Aorta (tissue), 5 donors: ENCODE measurements around the gene MAST4. TPM values are rescaled to one million over a fixed set of nuclear protein-coding genes. Genes with fewer than 3 reads are reported as not detected.

Experiments used
- ATAC-seq: fragments of 200-7000 bp; cut with Tn5 transposase; one replicate; pipeline ENCODE4 v1.9.1; 2022; ENCODE audit warnings: moderate library complexity; ENCODE audit not compliant: low FRiP score
- DNase-seq, 2 donors: peaks; one replicate each; pipeline ENCODE4 v3.0.0-alpha.2; 2020
- H3K27ac ChIP-seq, 2 donors: one replicate each; pipeline ENCODE4 v1.5.1; 2013; ENCODE audit warnings: low read length in 2 of 2, mild to moderate bottlenecking in 2 of 2, moderate library complexity in 2 of 2, control low read depth in 1 of 2, inconsistent platforms in 1 of 2, low read depth in 1 of 2
- H3K27me3 ChIP-seq, 2 donors: one replicate each; pipeline ENCODE4 v1.6.1; 2013; ENCODE audit warnings: control low read depth in 1 of 2, low read length in 1 of 2, mild to moderate bottlenecking in 1 of 2, moderate library complexity in 1 of 2; ENCODE audit not compliant: insufficient read depth in 2 of 2, control insufficient read depth in 1 of 2
- H3K36me3 ChIP-seq, 2 donors: one replicate each; pipeline ENCODE4 v1.6.1; 2013; ENCODE audit warnings: control low read depth in 1 of 2, low read length in 1 of 2, mild to moderate bottlenecking in 1 of 2; ENCODE audit not compliant: insufficient read depth in 2 of 2, control insufficient read depth in 1 of 2
- H3K4me1 ChIP-seq, 2 donors: one replicate each; pipeline ENCODE4 v1.6.1; 2013; ENCODE audit warnings: low read length in 2 of 2, control low read depth in 1 of 2, mild to moderate bottlenecking in 1 of 2, moderate library complexity in 1 of 2; ENCODE audit not compliant: insufficient read depth in 2 of 2, control insufficient read depth in 1 of 2
- H3K4me3 ChIP-seq, 2 donors: one replicate each; pipeline ENCODE4 v1.5.1; 2013; ENCODE audit warnings: low read length in 2 of 2, control low read depth in 1 of 2, mild to moderate bottlenecking in 1 of 2
- H3K9me3 ChIP-seq: one replicate; pipeline ENCODE4 v1.6.1; 2013; ENCODE audit warnings: mild to moderate bottlenecking, low read length; ENCODE audit not compliant: control insufficient read depth
- WGBS, 2 donors: extraction: QIAGEN DNeasy Blood & Tissue Kit; methylation state at CpG; one replicate each; pipeline ENCODE4 v1.1.7; 2013; 5-methylcytosine and 5-hydroxymethylcytosine counted together
- intact Hi-C, 2 donors: fragments of 100-400 bp; cut with DNase I; formaldehyde crosslinking; loops; one replicate each; pipeline versions ENCODE4 v1.14.2 to v1.15.0; 2022
- polyA plus RNA-seq, 2 donors: library from polyadenylated mRNA; stranded (reverse); fragments of 200-250 nt; gene quantifications; one replicate each; pipeline ENCODE4 v1.2.3, GENCODE V29; 2013
- total RNA-seq, 2 donors: library from RNA; stranded (reverse); fragmentation: NEBNext Ultra II Directional; extraction: Animal tissue kit (Norgen Biotek cat#: 25700); gene quantifications; one replicate each; pipeline ENCODE4 v1.2.1, GENCODE V29; 2021
- donor health status: healthy with polysubstance abuse.
- donor health status: Bipolar disorder and iron deficiency.
- donor health status: DM: no; HTN: no; CAD: no.
- donor health status: DM: no; HTN: no; CAD: no.
- donor health status: DM: yes; HTN: yes; CAD: no.

Gene MAST4
- total and polyA plus RNA-seq, 4 donors: 2.4 to 66.5 (median 24.9) TPM

- no peaks in the 10 kb centered on the region for H3K9me3 ChIP-seq
- H3K27ac ChIP-seq: no peak overlapping the region
- intact Hi-C loops: no loop called here
- WGBS, 2 donors: 87 to 88% methylated on average over 2 of the region's 2 CpGs
- H3K4me1 ChIP-seq: peaks cover 0 to 2% of the 10 kb centered on the region in 2 donors
- DNase-seq (no peak), ATAC-seq (no peak)
- H3K36me3 ChIP-seq: no peaks in the 10 kb centered on the region
- H3K4me3 ChIP-seq: no peak overlapping the region
- H3K27me3 ChIP-seq: no peaks in the 10 kb centered on the region
Observed at GRCh38 chr5:67206461-67206860, 610.3 kb downstream of the MAST4 start.

- no peak for ATAC-seq
Observed at GRCh38 chr5:67206929-67207328, 610.7 kb downstream of the MAST4 start.

GRCh38 chr5:67208403-67208802 is 612.2 kb downstream of the MAST4 start:
- Histone ChIP-seq H3K27ac (no peak overlapping the region), H3K36me3 (no peaks in the 10 kb centered on the region), H3K27me3 (no peaks in the 10 kb centered on the region), H3K4me3 (no peak overlapping the region), H3K4me1 (peaks cover 0 to under 1% of the 10 kb centered on the region in 2 donors), H3K9me3 (no peaks in the 10 kb centered on the region)
- no peak for DNase-seq
- WGBS, 2 donors: 96 to 97% methylated on average over 3 of the region's 3 CpGs
- no peak for ATAC-seq
- intact Hi-C loops: loop anchor here (2.0 kb wide), 4 partner anchors 42 to 394 kb away; no protein-coding TSS in a partner anchor

More at GRCh38 chr5:67206929-67207328, 610.7 kb downstream of the MAST4 start:
- Histone ChIP-seq H3K27me3 (no peaks in the 10 kb centered on the region), H3K36me3 (no peaks in the 10 kb centered on the region), H3K4me3 (no peak overlapping the region), H3K4me1 (peaks cover 0 to 2% of the 10 kb centered on the region in 2 donors), H3K9me3 (no peaks in the 10 kb centered on the region), H3K27ac (no peak overlapping the region)
- WGBS, 2 donors: 92 to 99% methylated on average over 4 of the region's 4 CpGs
- no peak for DNase-seq
- intact Hi-C loops: no loop called here

- intact Hi-C loops: loop anchor here (1.0 to 2.0 kb wide), 5 partner anchors 42 to 394 kb away; no protein-coding TSS in a partner anchor
- peak; percentile 85 for ATAC-seq
- WGBS, 2 donors: 24% methylated on average over 11 of the region's 11 CpGs
- peak in 1 of 2 donors; percentile 64 for DNase-seq
- no peak overlapping the region for H3K4me3 ChIP-seq
- no peaks in the 10 kb centered on the region for H3K9me3 ChIP-seq
- H3K27ac ChIP-seq: no peak overlapping the region
- H3K27me3 ChIP-seq: no peaks in the 10 kb centered on the region
- H3K36me3 ChIP-seq: no peaks in the 10 kb centered on the region
- no peaks in the 10 kb centered on the region for H3K4me1 ChIP-seq
Observed at GRCh38 chr5:67209141-67209771, 613.1 kb downstream of the MAST4 start.

- no peak for DNase-seq
Observed at GRCh38 chr5:67211926-67212325, 615.7 kb downstream of the MAST4 start.

GRCh38 chr5:67214036-67214435 is 617.8 kb downstream of the MAST4 start:
- DNase-seq: no peak
- WGBS, 2 donors: 88 to 90% methylated on average over 6 of the region's 6 CpGs
- no peak for ATAC-seq
- no peak overlapping the region for H3K4me3 ChIP-seq
- no peaks in the 10 kb centered on the region for H3K36me3 ChIP-seq
- no peak overlapping the region for H3K27ac ChIP-seq
- H3K4me1 ChIP-seq: no peaks in the 10 kb centered on the region
- H3K27me3 ChIP-seq: no peaks in the 10 kb centered on the region
- intact Hi-C loops: no loop called here
- no peaks in the 10 kb centered on the region for H3K9me3 ChIP-seq

More at GRCh38 chr5:67211926-67212325, 615.7 kb downstream of the MAST4 start:
- Histone ChIP-seq H3K27ac (no peak overlapping the region), H3K9me3 (no peaks in the 10 kb centered on the region), H3K4me1 (no peaks in the 10 kb centered on the region), H3K4me3 (no peak overlapping the region), H3K36me3 (no peaks in the 10 kb centered on the region), H3K27me3 (no peaks in the 10 kb centered on the region)
- ATAC-seq: no peak
- WGBS, 2 donors: 83 to 85% methylated on average over 2 of the region's 2 CpGs
- intact Hi-C loops: no loop called here

- DNase-seq (no peak), ATAC-seq (no peak)
- H3K9me3 ChIP-seq: no peaks in the 10 kb centered on the region
- no peak overlapping the region for H3K27ac ChIP-seq
- 95 to 96% methylated on average over 12 of the region's 12 CpGs for WGBS, 2 donors
- no peaks in the 10 kb centered on the region for H3K4me1 ChIP-seq
- intact Hi-C loops: no loop called here
- no peaks in the 10 kb centered on the region for H3K36me3 ChIP-seq
- H3K4me3 ChIP-seq: no peak overlapping the region
- H3K27me3 ChIP-seq: no peaks in the 10 kb centered on the region
Observed at GRCh38 chr5:67214707-67215447, 618.7 kb downstream of the MAST4 start.

GRCh38 chr5:67215519-67216471 is 619.6 kb downstream of the MAST4 start:
- H3K36me3 ChIP-seq: no peaks in the 10 kb centered on the region
- WGBS, 2 donors: 22% methylated on average over 19 of the region's 19 CpGs
- H3K4me3 ChIP-seq: no peak overlapping the region
- DNase-seq (peak; percentile 82 to 90), ATAC-seq (peak; percentile 83)
- no peaks in the 10 kb centered on the region for H3K4me1 ChIP-seq
- no peaks in the 10 kb centered on the region for H3K27me3 ChIP-seq
- intact Hi-C loops: no loop called here
- H3K9me3 ChIP-seq: no peaks in the 10 kb centered on the region
- peak overlapping the region in 1 of 2 donors; percentile 46 for H3K27ac ChIP-seq
